ENCODE measurements around the gene COL25A1.

- TF ChIP-seq CTCF (conservative IDR thresholded peaks at IDR 0.05) (no peak), ZFX (IDR thresholded peaks at IDR 0.05) (no peak)
Measured at GRCh38 chr4:109119852-109120251, 182.6 kb downstream of the COL25A1 start.
